K562 (cell line): ENCODE results near the gene SH3D19. TPM values are rescaled to one million over a fixed set of nuclear protein-coding genes. Genes with fewer than 3 reads are reported as not detected.

Source experiments
- ATF3 ChIP-seq, 2 experiments: fragments of 450-650 bp in 1 of 2; sonication (generic) in 1 of 2; formaldehyde crosslinking in 1 of 2; IDR thresholded peaks in 1 of 2; conservative IDR thresholded peaks in 1 of 2; 2 replicates each; pipeline versions ENCODE4 v1.6.1 to v1.8.1; 2016 to 2023; ENCODE audit warnings: mild to moderate bottlenecking in 2 of 2, moderate library complexity in 2 of 2, inconsistent platforms in 1 of 2, missing genetic modification reagents in 1 of 2
- ATF7 ChIP-seq: fragments of 450-650 bp; IDR thresholded peaks from 2 replicates; pipeline ENCODE4 v1.7.1; 2014; ENCODE audit warnings: mild to moderate bottlenecking, moderate library complexity
- CBX1 ChIP-seq: sonication (generic); IDR thresholded peaks from 2 replicates; pipeline ENCODE4 v1.6.1; 2016; ENCODE audit warnings: antibody characterized with exemption, low read depth, mild to moderate bottlenecking
- CEBPG ChIP-seq, 3 experiments: fragments of 200-800 bp in 1 of 3; sonication (Bioruptor generic) in 1 of 3; sonication (generic) in 1 of 3; formaldehyde crosslinking in 1 of 3; IDR thresholded peaks in 2 of 3; conservative IDR thresholded peaks in 1 of 3; 2 replicates each; pipeline versions ENCODE4 v1.6.1 to v1.8.0; 2016 to 2022; ENCODE audit warnings: missing compliant biosample characterization in 2 of 3, missing genetic modification characterization in 2 of 3, mild to moderate bottlenecking in 1 of 3, missing genetic modification reagents in 1 of 3
- HNRNPK ChIP-seq: fragments of 200-400 bp; formaldehyde crosslinking; IDR thresholded peaks from one replicate; pipeline ENCODE4 v1.6.1; 2018; ENCODE audit warnings: mild to moderate bottlenecking, low read depth, low read length; ENCODE audit not compliant: poor library complexity, severe bottlenecking
- JUND ChIP-seq, 2 experiments: IDR thresholded peaks; 2 replicates in 1 of 2; 3 replicates in 1 of 2; pipeline ENCODE4 v1.6.1; 2011; ENCODE audit warnings: borderline replicate concordance in 2 of 2, low read depth in 2 of 2, low read length in 2 of 2, improper control_type of control experiment in 1 of 2, missing biosample characterization in 1 of 2, missing genetic modification characterization in 1 of 2, missing genetic modification reagents in 1 of 2
- MXI1 ChIP-seq: IDR thresholded peaks from 2 replicates; pipeline ENCODE4 v1.6.1; 2011; ENCODE audit warnings: low read depth, mild to moderate bottlenecking, improper control_type of control experiment, low read length
- NCOA4 ChIP-seq: fragments of 450-650 bp; IDR thresholded peaks from 2 replicates; pipeline ENCODE4 v1.6.1; 2018; ENCODE audit warnings: mild to moderate bottlenecking; ENCODE audit not compliant: partially characterized antibody
- NR3C1 ChIP-seq: sonication (generic); formaldehyde crosslinking; IDR thresholded peaks from 2 replicates; pipeline ENCODE4 v1.8.1; 2022; ENCODE audit warnings: missing genetic modification reagents
- PHB2 ChIP-seq: fragments of 450-650 bp; IDR thresholded peaks from 2 replicates; pipeline ENCODE4 v1.6.1; 2017; ENCODE audit warnings: low read depth
- PPARD ChIP-seq: fragments of 250-450 bp; sonication (Bioruptor Pico); IDR thresholded peaks from 2 replicates; pipeline ENCODE4 v1.8.0; 2022; ENCODE audit warnings: inconsistent platforms, mild to moderate bottlenecking, moderate library complexity
- SLC30A9 ChIP-seq: fragments of 250-450 bp; sonication (Bioruptor Pico); IDR thresholded peaks from 2 replicates; pipeline ENCODE4 v1.8.0; 2022; ENCODE audit warnings: mild to moderate bottlenecking, moderate library complexity
- SREBF1 ChIP-seq: fragments of 150-350 bp; IDR thresholded peaks from 2 replicates; pipeline ENCODE4 v1.6.1; 2014; ENCODE audit warnings: antibody characterized with exemption, low read depth, low read length, borderline replicate concordance
- ZBTB34 ChIP-seq: fragments of 250-450 bp; sonication (Bioruptor Pico); IDR thresholded peaks from 2 replicates; pipeline ENCODE4 v1.8.0; 2021; ENCODE audit warnings: mild to moderate bottlenecking, moderate library complexity
- ZNF23 ChIP-seq: fragments of 250-450 bp; sonication (Bioruptor Pico); IDR thresholded peaks from 2 replicates; pipeline ENCODE4 v1.4.0; 2020; ENCODE audit warnings: mild to moderate bottlenecking
- ZNF583 ChIP-seq: fragments of 250-450 bp; sonication (Bioruptor Pico); IDR thresholded peaks from 2 replicates; pipeline ENCODE4 v1.4.0; 2020
- ZNF75A ChIP-seq: fragments of 450-650 bp; formaldehyde crosslinking; IDR thresholded peaks from 2 replicates; pipeline ENCODE4 v1.4.0; 2020; ENCODE audit warnings: mild to moderate bottlenecking
- ZNF830 ChIP-seq: fragments of 250-450 bp; sonication (Bioruptor Pico); IDR thresholded peaks from 2 replicates; pipeline ENCODE4 v1.5.0; 2021; ENCODE audit warnings: mild to moderate bottlenecking
- polyA plus RNA-seq, 8 experiments: library from polyadenylated mRNA; depleted of rRNA in 4 of 8; stranded (reverse) in 5 of 8; unstranded in 3 of 8; fragments of >200 nt; fragmentation: Nextera tagmentation in 2 of 8; fragmentation: Illumina TruSeq in 1 of 8; extraction: Ambion mirVana in 2 of 8; extraction: Trizol in 1 of 8; gene quantifications; 2 replicates each; pipeline versions ENCODE4 v1.2.1 to v1.2.3, GENCODE V29; 2011 to 2014; ENCODE audit warnings: inconsistent platforms in 1 of 8, missing spikeins in 1 of 8
- total RNA-seq, 7 experiments: library from RNA; depleted of rRNA in 6 of 7; stranded (reverse); fragments of >200 nt in 6 of 7; fragmentation: Illumina TruSeq in 2 of 7; extraction: Trizol in 2 of 7; gene quantifications; 2 replicates each; pipeline versions ENCODE4 v1.2.1 to v1.2.3, GENCODE V29; 2011 to 2021; ENCODE audit warnings: low replicate concordance in 1 of 7

Gene SH3D19
- total and polyA plus RNA-seq, 9 of the 15 experiments (the other 6 are each of a cell fraction or from before 2014, with no cell fraction given): 0.42 to 2.2 (median 1.1) TPM; not detected in 6

- TF ChIP-seq ZBTB34 (no peak), NCOA4 (no peak), NR3C1 (no peak), ZNF23 (no peak), HNRNPK (no peak), ZNF75A (CRISPR knock-in tag) (no peak), ZNF583 (CRISPR knock-in tag) (no peak), CEBPG (CRISPR knock-in tag; IDR thresholded peaks at IDR 0.05) (peak; percentile 75), CEBPG (tag; conservative IDR thresholded peaks at IDR 0.05 in 1 of 2, IDR thresholded peaks at IDR 0.05 in 1 of 2) (peak; percentile 85 to 91), JUND (IDR thresholded peaks at IDR 0.05; ENCODE audit: borderline replicate concordance, low read depth, low read length) (peak; percentile 19; the same call in 1 of the 2 replicates), JUND (tag; IDR thresholded peaks at IDR 0.05; ENCODE audit: borderline replicate concordance, low read depth, low read length) (no peak), ATF7 (peak; percentile 63; the same call in 1 of the 2 replicates), SREBF1 (no peak), CBX1 (no peak), ZNF830 (CRISPR knock-in tag) (no peak), SLC30A9 (CRISPR knock-in tag) (no peak), PPARD (CRISPR knock-in tag) (no peak), PHB2 (no peak), MXI1 (no peak), ATF3 (IDR thresholded peaks at IDR 0.05) (peak; percentile 89), ATF3 (CRISPR knock-in tag; conservative IDR thresholded peaks at IDR 0.05) (no peak)
Observed at GRCh38 chr4:151147000-151147399, 178.4 kb downstream of the SH3D19 start (continued).
